Chondrocyte (in vitro differentiated cells): ENCODE measurements around the gene SERPINE3. TPM values are rescaled to one million over a fixed set of nuclear protein-coding genes. Genes with fewer than 3 reads are reported as not detected.

Source experiments
- DNase-seq: peaks from one replicate; pipeline ENCODE4 v3.0.0; 2021; ENCODE audit warnings: mixed read lengths, low spot score
- H3K27ac Mint-ChIP-seq: one replicate; pipeline ENCODE4 v1.8.0; 2021; ENCODE audit warnings: mild to moderate bottlenecking, moderate library complexity, mixed read lengths; ENCODE audit not compliant: unreplicated experiment
- H3K27me3 Mint-ChIP-seq: 2 replicates; pipeline ENCODE4 v1.8.0; 2021; ENCODE audit warnings: low read depth, mixed read lengths
- H3K36me3 Mint-ChIP-seq: 2 replicates; pipeline ENCODE4 v1.8.0; 2021; ENCODE audit warnings: low read depth, mixed read lengths
- H3K4me1 Mint-ChIP-seq: 2 replicates; pipeline ENCODE4 v1.8.0; 2021; ENCODE audit warnings: low read depth, mild to moderate bottlenecking, mixed read lengths
- H3K4me3 Mint-ChIP-seq: one replicate; pipeline ENCODE4 v1.8.0; 2021; ENCODE audit warnings: mild to moderate bottlenecking, moderate library complexity, mixed read lengths; ENCODE audit not compliant: unreplicated experiment
- H3K9me3 Mint-ChIP-seq: 2 replicates; pipeline ENCODE4 v1.8.0; 2021; ENCODE audit warnings: low read depth, mixed read lengths
- CTCF ChIP-seq: fragments of 200-600 bp; sonication (generic); IDR thresholded peaks from 2 replicates; pipeline ENCODE4 v1.5.0; 2021; ENCODE audit warnings: antibody characterized with exemption, mild to moderate bottlenecking, moderate library complexity
- total RNA-seq: library from RNA; stranded (reverse); gene quantifications from 3 replicates; pipeline ENCODE4 v1.2.1, GENCODE V29; 2021

SERPINE3 gene
- total RNA-seq, 1 donor from 2014 or later: not detected

- Mint-ChIP-seq H3K4me3 (no peak overlapping the region), H3K4me1 (peaks cover 17% of the 10 kb centered on the region), H3K9me3 (no peaks in the 10 kb centered on the region), H3K27me3 (peaks cover 2% of the 10 kb centered on the region), H3K36me3 (no peaks in the 10 kb centered on the region), H3K27ac (no peak overlapping the region)
- no peak for TF ChIP-seq CTCF
- no peak for DNase-seq
Observed at GRCh38 chr13:51326777-51327176, 12.7 kb upstream of the SERPINE3 start.

GRCh38 chr13:51327961-51328360, 11.5 kb upstream of the SERPINE3 start:
- no peak for TF ChIP-seq CTCF
- Mint-ChIP-seq H3K27ac (no peak overlapping the region), H3K27me3 (peaks cover 2% of the 10 kb centered on the region), H3K4me1 (peaks cover 11% of the 10 kb centered on the region), H3K4me3 (no peak overlapping the region), H3K36me3 (no peaks in the 10 kb centered on the region), H3K9me3 (no peaks in the 10 kb centered on the region)
- no peak for DNase-seq

- Mint-ChIP-seq H3K27me3 (peaks cover 2% of the 10 kb centered on the region), H3K27ac (no peak overlapping the region), H3K4me1 (peaks cover 11% of the 10 kb centered on the region), H3K9me3 (no peaks in the 10 kb centered on the region), H3K36me3 (no peaks in the 10 kb centered on the region), H3K4me3 (no peak overlapping the region)
- TF ChIP-seq CTCF: no peak
- no peak for DNase-seq
Observed at GRCh38 chr13:51328488-51328887, 11.0 kb upstream of the SERPINE3 start.

GRCh38 chr13:51329606-51330005, 9.9 kb upstream of the SERPINE3 start:
- no peaks in the 10 kb centered on the region for H3K9me3 Mint-ChIP-seq
- no peaks in the 10 kb centered on the region for H3K27me3 Mint-ChIP-seq
- no peaks in the 10 kb centered on the region for H3K36me3 Mint-ChIP-seq
- no peak overlapping the region for H3K4me3 Mint-ChIP-seq
- peaks cover 11% of the 10 kb centered on the region for H3K4me1 Mint-ChIP-seq
- DNase-seq: no peak
- no peak for TF ChIP-seq CTCF
- no peak overlapping the region for H3K27ac Mint-ChIP-seq

- Mint-ChIP-seq H3K27me3 (no peaks in the 10 kb centered on the region), H3K36me3 (no peaks in the 10 kb centered on the region), H3K4me1 (peaks cover 11% of the 10 kb centered on the region), H3K4me3 (no peak overlapping the region), H3K9me3 (no peaks in the 10 kb centered on the region), H3K27ac (peak overlapping the region; percentile 3)
- DNase-seq: no peak
- TF ChIP-seq CTCF: no peak
Observed at GRCh38 chr13:51330791-51331190, 8.7 kb upstream of the SERPINE3 start.
